K562 (cell line): ENCODE data around the gene OXA1L. TPM values are rescaled to one million over a fixed set of nuclear protein-coding genes. Genes with fewer than 3 reads are reported as not detected.

Source experiments
- ATAC-seq: fragments of 200-7000 bp; cut with Tn5 transposase; 3 replicates; pipeline ENCODE4 v1.9.1; 2020; ENCODE audit warnings: moderate library complexity
- BruUV-seq: library from RNA; stranded (reverse); fragments of 400-500 nt; replicated peaks from 2 replicates; lab custom pipeline; 2021; lab: Mats Ljungman, UMichigan
- CTCF ChIA-PET: fragments of 300-600 bp; formaldehyde crosslinking; extraction: SDS; loops from one replicate; lab custom pipeline; 2021; ENCODE audit warnings: low intra/inter-chr PET ratio; lab: Yijun Ruan, JAX
- POLR2A ChIA-PET: fragments of 300-600, 350-650 bp; sonication (Branson Sonifier 250); formaldehyde crosslinking; extraction: SDS; loops from one replicate; lab custom pipeline; 2021; ENCODE audit warnings: antibody characterized with exemption, inconsistent platforms; lab: Yijun Ruan, JAX
- DNase-seq, 4 experiments: peaks; one replicate each; pipeline versions ENCODE4 v3.0.0 to v3.0.0-alpha.2; 2011 to 2018; ENCODE audit warnings: low spot score in 3 of 4, mixed read lengths in 3 of 4; ENCODE audit errors: extremely low read depth in 1 of 4
- FAIRE-seq: peaks from 2 replicates; lab custom pipeline; 2011; peaks lifted over from hg19 to GRCh38; lab: Jason Lieb, UNC
- H2AFZ ChIP-seq: 2 replicates; pipeline ENCODE4 v1.6.0; 2011; ENCODE audit warnings: low read depth, low read length, control low read depth, inconsistent platforms
- H3K27ac ChIP-seq: fragments of 200-600 bp; 3 replicates; pipeline ENCODE4 v1.8.0; 2011; ENCODE audit warnings: low read depth, mild to moderate bottlenecking, control low read depth, inconsistent platforms, low read length, moderate library complexity, mixed read lengths; ENCODE audit errors: extremely low read depth
- H3K27me3 ChIP-seq, 2 experiments: fragments of 300-600 bp in 1 of 2; 2 replicates in 1 of 2; 3 replicates in 1 of 2; pipeline versions ENCODE4 v1.6.0 to v1.8.0; 2011; ENCODE audit warnings: inconsistent platforms in 2 of 2, low read length in 2 of 2, mild to moderate bottlenecking in 1 of 2, mixed read lengths in 1 of 2, moderate library complexity in 1 of 2; ENCODE audit not compliant: control insufficient read depth in 2 of 2, insufficient read depth in 2 of 2
- H3K36me3 ChIP-seq: fragments of 300-600 bp; 3 replicates; pipeline ENCODE4 v1.8.0; 2011; ENCODE audit warnings: mild to moderate bottlenecking, low read length, inconsistent platforms; ENCODE audit not compliant: control insufficient read depth, insufficient read depth
- H3K4me1 ChIP-seq, 2 experiments: fragments of 200-600 bp in 1 of 2; replicated peaks in 1 of 2; 2 replicates in 1 of 2; 3 replicates in 1 of 2; pipeline versions ENCODE4 v1.5.1 to v1.8.0; 2011; ENCODE audit warnings: inconsistent platforms in 2 of 2, low read length in 2 of 2, mild to moderate bottlenecking in 1 of 2, mixed read lengths in 1 of 2, moderate library complexity in 1 of 2; ENCODE audit not compliant: control insufficient read depth in 2 of 2, insufficient read depth in 2 of 2
- H3K4me2 ChIP-seq: 2 replicates; pipeline ENCODE4 v1.6.1; 2011; ENCODE audit warnings: low read length, control low read depth, inconsistent platforms, mixed read lengths; ENCODE audit not compliant: insufficient read depth
- H3K4me3 ChIP-seq: fragments of 200-600 bp; sonication (generic), shearing (Covaris generic); 2 replicates; pipeline ENCODE4 v1.5.1; 2016; ENCODE audit warnings: control low read depth, inconsistent platforms
- H3K79me2 ChIP-seq: fragments of 200-600 bp; 3 replicates; pipeline ENCODE4 v1.8.0; 2011; ENCODE audit warnings: low read length, inconsistent platforms; ENCODE audit not compliant: control insufficient read depth, insufficient read depth
- H3K9ac ChIP-seq, 2 experiments: 2 replicates each; pipeline versions ENCODE4 v1.6.0 to v1.6.1; 2011; ENCODE audit warnings: low read depth in 2 of 2, low read length in 2 of 2, control low read depth in 1 of 2, inconsistent platforms in 1 of 2, mild to moderate bottlenecking in 1 of 2, mixed read lengths in 1 of 2; ENCODE audit not compliant: insufficient read depth in 1 of 2
- H3K9me1 ChIP-seq: one replicate; pipeline ENCODE4 v1.6.0; 2011; ENCODE audit warnings: inconsistent platforms, mild to moderate bottlenecking, low read length, moderate library complexity; ENCODE audit not compliant: control insufficient read depth, insufficient read depth
- H3K9me3 ChIP-seq: replicated peaks from 2 replicates; pipeline ENCODE4 v1.5.1; 2011; ENCODE audit warnings: low read depth, low read length, inconsistent platforms; ENCODE audit not compliant: control insufficient read depth, insufficient read depth
- H4K20me1 ChIP-seq: replicated peaks from 2 replicates; pipeline ENCODE4 v1.6.1; 2011; ENCODE audit warnings: low read length, inconsistent platforms, mixed read lengths; ENCODE audit not compliant: control insufficient read depth, insufficient read depth
- MCM7 ChIP-seq, 2 experiments: fragments of 450-650 bp; IDR thresholded peaks; 2 replicates each; pipeline ENCODE4 v1.6.1; 2016 to 2018
- NFIX ChIP-seq: fragments of 250-450 bp; sonication (Bioruptor Pico); IDR thresholded peaks from 2 replicates; pipeline ENCODE4 v1.4.0; 2020; ENCODE audit warnings: low read depth, mild to moderate bottlenecking, moderate library complexity
- ZNF121 ChIP-seq: sonication (generic); formaldehyde crosslinking; conservative IDR thresholded peaks from 2 replicates; pipeline ENCODE4 v1.8.0; 2022; ENCODE audit warnings: missing genetic modification reagents
- ZNF398 ChIP-seq: fragments of 250-450 bp; sonication (Bioruptor Pico); IDR thresholded peaks from 2 replicates; pipeline ENCODE4 v1.8.0; 2021; ENCODE audit warnings: moderate library complexity, mild to moderate bottlenecking, inconsistent platforms
- WGBS: fragments of 100-300 bp; shearing (Covaris generic); methylation state at CpG from one replicate; pipeline ENCODE4 v1.1.6; 2016; ENCODE audit warnings: low coverage, mixed read lengths; ENCODE audit not compliant: insufficient coverage; ENCODE audit errors: missing lambda C conversion rate; 5-methylcytosine and 5-hydroxymethylcytosine counted together
- in situ Hi-C: fragments of 300-500 bp; cut with MboI; formaldehyde crosslinking; loops from 4 replicates; pipeline ENCODE4 v1.15.0; 2018; ENCODE audit warnings: inconsistent platforms, mixed read lengths
- intact Hi-C: fragments of 100-400 bp; cut with micrococcal nuclease; formaldehyde crosslinking; loops from 2 replicates; pipeline ENCODE4 v1.14.2; 2022
- polyA plus RNA-seq, 8 experiments: library from polyadenylated mRNA; depleted of rRNA in 4 of 8; stranded (reverse) in 5 of 8; unstranded in 3 of 8; fragments of >200 nt; fragmentation: Nextera tagmentation in 2 of 8; fragmentation: Illumina TruSeq in 1 of 8; extraction: Ambion mirVana in 2 of 8; extraction: Trizol in 1 of 8; gene quantifications; 2 replicates each; pipeline versions ENCODE4 v1.2.1 to v1.2.3, GENCODE V29; 2011 to 2014; ENCODE audit warnings: inconsistent platforms in 1 of 8, missing spikeins in 1 of 8
- total RNA-seq, 7 experiments: library from RNA; depleted of rRNA in 6 of 7; stranded (reverse); fragments of >200 nt in 6 of 7; fragmentation: Illumina TruSeq in 2 of 7; extraction: Trizol in 2 of 7; gene quantifications; 2 replicates each; pipeline versions ENCODE4 v1.2.1 to v1.2.3, GENCODE V29; 2011 to 2021; ENCODE audit warnings: low replicate concordance in 1 of 7

Gene OXA1L
- total and polyA plus RNA-seq, 9 of the 15 experiments (the other 6 are each of a cell fraction or from before 2014, with no cell fraction given), result 100 to 204 (median 145) TPM

DNA sequence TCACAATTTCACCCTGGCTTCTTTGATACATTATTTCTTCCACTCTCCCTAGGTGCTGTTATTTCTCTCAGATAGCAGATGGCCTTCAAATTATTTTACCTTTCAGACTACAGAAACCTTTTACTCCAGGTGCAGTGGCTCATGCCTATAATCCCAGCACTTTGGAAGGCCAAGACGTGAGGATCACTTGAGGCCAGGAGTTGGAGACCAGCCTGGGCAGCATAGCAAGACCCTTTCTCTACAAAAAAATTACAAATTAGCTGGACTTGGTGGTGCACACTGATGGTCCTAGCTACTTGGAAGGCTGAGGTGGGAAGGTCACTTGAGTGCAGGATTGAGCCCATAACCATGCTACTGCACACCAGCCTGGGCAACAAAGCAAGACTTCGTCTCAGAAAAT lies 25.7 kb downstream of the OXA1L start:
- H3K4me2 ChIP-seq, result no peak overlapping the region
- no peaks in the 10 kb centered on the region for H3K79me2 ChIP-seq
- TF ChIP-seq MCM7 (IDR thresholded peaks at IDR 0.05), result no peak
- TF ChIP-seq ZNF398 (CRISPR knock-in tag), result no peak
- TF ChIP-seq NFIX (CRISPR knock-in tag), result no peak
- peak; percentile 52 for TF ChIP-seq ZNF121
- TF ChIP-seq, all 486 proteins: peak for 1
- FAIRE-seq (no peak), DNase-seq (no peak), ATAC-seq (no peak)
- Histone ChIP-seq H3K9me1 (no peaks in the 10 kb centered on the region), H3K4me1 (peaks cover 15 to 16% of the 10 kb centered on the region in 2 experiments; a peak in 4 of 5 replicates), H3K27ac (no peak overlapping the region), H4K20me1 (no peaks in the 10 kb centered on the region), H3K9ac (no peak overlapping the region), H3K36me3 (no peaks in the 10 kb centered on the region), H3K4me3 (no peak overlapping the region), H3K9me3 (no peaks in the 10 kb centered on the region), H3K27me3 (no peaks in the 10 kb centered on the region), H2AFZ (no peak overlapping the region)
- BruUV-seq, result no TSS peak
- intact Hi-C loops, result no loop called here
- ChIA-PET POLR2A (interaction anchor here (0.6 to 1.2 kb wide), 3 partner anchors 10 to 137 kb away, joined by 3 to 5 read pairs (median 3); partner anchors contain the start of gene PRMT5), CTCF (no interaction called here)
- 45% methylated on average over 2 of the region's 2 CpGs for WGBS
- in situ Hi-C loops, result no loop called here
